GM10266 (cell line): ENCODE data around the gene SSNA1.
A peak's percentile ranks its signal among the peaks of the same experiment; 100 is the strongest.

ENCODE experiments used
- DNase-seq: peaks from one replicate; pipeline ENCODE4 v3.0.0; 2012; ENCODE audit errors: extremely low spot score
- CTCF ChIP-seq: IDR thresholded peaks from 2 replicates; pipeline ENCODE4 v1.5.1; 2012; ENCODE audit warnings: mild to moderate bottlenecking, low read depth; ENCODE audit not compliant: control insufficient read depth, insufficient read depth; ENCODE audit errors: missing control alignments

Gene SSNA1

GRCh38 chr9:137200311-137201204 is 12.1 kb downstream of the SSNA1 start, which contains the start of gene TPRN:
Gene TPRN, minus strand, starts transcription at chr9:137200741. Its CDS starts 30 bp downstream, at chr9:137200711.
- TF ChIP-seq CTCF: no peak
- peak; percentile 100 for DNase-seq

GRCh38 chr9:137201205-137201868 is 12.9 kb downstream of the SSNA1 start:
- DNase-seq: no peak
- TF ChIP-seq CTCF: no peak

- TF ChIP-seq CTCF: no peak
- no peak for DNase-seq
Measured at GRCh38 chr9:137202966-137203365, 14.5 kb downstream of the SSNA1 start.

GRCh38 chr9:137204731-137205125 is 16.3 kb downstream of the SSNA1 start:
- no peak for DNase-seq
- no peak for TF ChIP-seq CTCF

- peak; percentile 98 for DNase-seq
- no peak for TF ChIP-seq CTCF
Measured at GRCh38 chr9:137205126-137206069, 16.9 kb downstream of the SSNA1 start, which contains the start of the genes NDOR1 and TMEM203. Gene NDOR1, plus strand, starts transcription at chr9:137205700. Its CDS starts 78 bp downstream, at chr9:137205778. Gene TMEM203, minus strand, starts transcription at chr9:137205648. Its CDS starts 234 bp downstream, at chr9:137205414.

GRCh38 chr9:137206602-137207001 is 18.1 kb downstream of the SSNA1 start:
- no peak for TF ChIP-seq CTCF
- no peak for DNase-seq
